22Rv1 (cell line): ENCODE results near the gene SPRYD3.

Source experiments
- H3K27ac ChIP-seq: fragments of 450-650 bp; 2 replicates; pipeline ENCODE4 v1.5.1; 2017
- ZFX ChIP-seq: fragments of 450-650 bp; IDR thresholded peaks from 2 replicates; pipeline ENCODE4 v1.6.1; 2017; ENCODE audit warnings: antibody characterized with exemption, borderline replicate concordance
- TF ChIP-seq, protein P1 (sequence below): fragments of 450-650 bp; IDR thresholded peaks from 2 replicates; pipeline ENCODE4 v1.5.1; 2017; ENCODE audit warnings: mild to moderate bottlenecking

The SPRYD3 gene

DNA sequence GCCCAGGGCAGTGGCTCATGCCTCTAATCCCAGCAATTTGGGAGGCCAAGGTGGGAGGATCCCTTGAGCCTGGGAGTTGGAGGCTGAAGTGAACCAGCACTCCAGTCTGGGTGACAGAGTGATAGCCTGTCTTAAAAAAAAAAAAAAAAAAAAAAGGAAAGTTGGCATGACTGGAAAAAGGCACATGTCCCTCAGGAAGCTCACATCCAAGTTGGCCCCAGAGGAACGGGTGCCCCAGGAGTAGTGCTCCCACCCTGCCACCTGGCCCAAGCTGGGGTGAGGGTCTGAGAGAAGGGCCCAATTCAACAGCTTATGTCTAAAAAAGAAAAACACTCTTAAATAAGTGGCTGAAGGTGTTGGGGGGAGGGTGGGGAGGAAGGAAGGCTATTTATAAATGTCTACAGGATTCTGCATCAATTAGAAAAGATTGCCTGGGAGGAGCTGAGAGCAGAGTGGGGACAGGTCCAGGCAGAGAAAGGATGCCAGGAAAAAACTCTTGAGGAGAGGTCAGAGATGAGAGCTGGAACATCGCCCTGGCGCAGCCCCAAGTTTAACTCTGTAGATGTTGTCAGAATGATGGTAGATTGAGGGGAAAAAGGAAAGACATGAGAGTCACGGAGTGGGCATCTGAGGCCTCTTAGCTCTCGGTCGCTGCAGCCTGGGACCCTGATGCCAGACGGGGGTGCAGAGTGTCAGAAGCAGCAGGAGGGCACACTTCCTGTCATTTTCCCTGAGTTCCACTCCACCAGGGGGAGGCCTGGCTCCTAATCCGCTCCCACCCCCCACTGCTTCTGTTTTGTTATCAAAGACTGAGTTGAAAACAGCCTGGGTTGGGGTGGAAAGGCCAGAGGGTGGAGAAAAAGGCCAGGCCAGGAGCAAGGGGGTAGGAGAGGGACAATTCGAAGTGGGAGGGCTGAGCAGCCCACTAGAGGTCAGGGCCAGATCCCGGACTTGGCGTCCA, 7.3 kb downstream of the SPRYD3 start:
- no peak for TF ChIP-seq ZFX
- TF ChIP-seq, protein P1, sequence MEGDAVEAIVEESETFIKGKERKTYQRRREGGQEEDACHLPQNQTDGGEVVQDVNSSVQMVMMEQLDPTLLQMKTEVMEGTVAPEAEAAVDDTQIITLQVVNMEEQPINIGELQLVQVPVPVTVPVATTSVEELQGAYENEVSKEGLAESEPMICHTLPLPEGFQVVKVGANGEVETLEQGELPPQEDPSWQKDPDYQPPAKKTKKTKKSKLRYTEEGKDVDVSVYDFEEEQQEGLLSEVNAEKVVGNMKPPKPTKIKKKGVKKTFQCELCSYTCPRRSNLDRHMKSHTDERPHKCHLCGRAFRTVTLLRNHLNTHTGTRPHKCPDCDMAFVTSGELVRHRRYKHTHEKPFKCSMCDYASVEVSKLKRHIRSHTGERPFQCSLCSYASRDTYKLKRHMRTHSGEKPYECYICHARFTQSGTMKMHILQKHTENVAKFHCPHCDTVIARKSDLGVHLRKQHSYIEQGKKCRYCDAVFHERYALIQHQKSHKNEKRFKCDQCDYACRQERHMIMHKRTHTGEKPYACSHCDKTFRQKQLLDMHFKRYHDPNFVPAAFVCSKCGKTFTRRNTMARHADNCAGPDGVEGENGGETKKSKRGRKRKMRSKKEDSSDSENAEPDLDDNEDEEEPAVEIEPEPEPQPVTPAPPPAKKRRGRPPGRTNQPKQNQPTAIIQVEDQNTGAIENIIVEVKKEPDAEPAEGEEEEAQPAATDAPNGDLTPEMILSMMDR, result no peak
- H3K27ac ChIP-seq, result no peak overlapping the region

DNA sequence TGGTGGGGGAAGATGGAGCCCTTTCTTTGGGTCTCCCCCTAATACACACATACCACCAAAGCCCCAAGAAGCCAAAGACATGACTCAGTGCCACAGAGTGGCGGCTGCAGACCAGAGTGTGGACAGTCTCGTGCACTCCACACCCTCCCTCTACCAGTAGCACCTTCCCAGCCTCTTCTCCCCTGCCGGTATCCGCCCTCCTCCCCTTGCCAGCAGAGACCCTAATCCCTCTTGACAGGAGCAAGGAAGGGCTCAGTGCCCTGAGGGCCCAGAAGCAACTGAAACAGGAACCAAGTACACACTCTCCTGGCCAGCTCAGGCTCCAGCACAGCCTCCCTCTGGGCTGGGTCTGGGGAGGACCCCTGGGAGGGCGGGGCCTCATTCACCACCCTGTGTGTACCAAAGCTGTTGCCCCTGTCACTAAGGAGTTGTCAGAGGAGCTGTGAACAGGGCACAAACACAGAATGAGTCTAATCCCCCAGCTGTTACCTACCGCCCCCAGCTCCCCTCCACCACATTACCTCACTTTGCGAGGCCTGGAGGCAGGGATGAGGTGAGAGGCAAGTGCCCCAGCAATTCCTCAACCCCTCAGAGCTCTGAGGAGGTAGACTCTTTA, 8.2 kb downstream of the SPRYD3 start:
- no peak overlapping the region for H3K27ac ChIP-seq
- TF ChIP-seq, protein P1, result no peak
- no peak for TF ChIP-seq ZFX

DNA sequence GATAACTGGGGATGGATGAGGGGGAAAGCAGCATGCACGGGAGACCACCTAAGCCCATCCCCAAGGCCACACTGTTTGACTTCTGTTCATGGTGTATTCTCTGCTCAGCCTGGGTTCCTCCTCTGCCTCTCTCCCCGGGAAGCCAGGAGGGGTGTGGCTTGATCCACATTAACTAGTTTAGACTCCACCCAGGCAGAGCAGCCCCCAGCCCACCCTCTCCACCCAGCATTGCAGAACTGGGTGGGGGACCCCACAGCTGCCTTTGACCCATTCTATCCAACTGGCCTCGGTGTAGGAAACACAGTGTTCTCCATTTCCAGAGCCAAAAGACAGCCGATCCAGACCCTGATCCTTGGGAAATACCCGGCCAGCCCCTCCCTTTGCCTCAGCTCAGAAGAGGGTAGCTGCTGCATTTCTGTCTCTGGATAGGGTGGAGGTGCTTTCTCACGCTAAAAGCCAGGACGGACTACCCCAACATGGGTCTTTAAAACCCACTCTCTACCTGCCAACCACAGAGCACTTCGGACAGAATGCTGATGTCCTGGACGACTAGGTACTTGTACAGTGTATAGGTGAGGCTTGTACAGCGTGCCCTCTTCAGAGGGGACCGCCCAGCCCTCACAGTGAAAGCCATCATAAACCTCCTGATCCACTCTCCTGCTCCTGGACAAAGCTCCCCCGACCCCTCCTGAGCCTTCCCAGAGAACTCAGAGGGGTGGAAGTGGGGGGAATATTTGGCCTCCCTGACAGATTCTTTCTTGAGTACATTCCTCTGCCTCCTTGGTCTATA, 9.4 kb downstream of the SPRYD3 start:
- TF ChIP-seq, protein P1, result no peak
- no peak for TF ChIP-seq ZFX
- H3K27ac ChIP-seq, result no peak overlapping the region

DNA sequence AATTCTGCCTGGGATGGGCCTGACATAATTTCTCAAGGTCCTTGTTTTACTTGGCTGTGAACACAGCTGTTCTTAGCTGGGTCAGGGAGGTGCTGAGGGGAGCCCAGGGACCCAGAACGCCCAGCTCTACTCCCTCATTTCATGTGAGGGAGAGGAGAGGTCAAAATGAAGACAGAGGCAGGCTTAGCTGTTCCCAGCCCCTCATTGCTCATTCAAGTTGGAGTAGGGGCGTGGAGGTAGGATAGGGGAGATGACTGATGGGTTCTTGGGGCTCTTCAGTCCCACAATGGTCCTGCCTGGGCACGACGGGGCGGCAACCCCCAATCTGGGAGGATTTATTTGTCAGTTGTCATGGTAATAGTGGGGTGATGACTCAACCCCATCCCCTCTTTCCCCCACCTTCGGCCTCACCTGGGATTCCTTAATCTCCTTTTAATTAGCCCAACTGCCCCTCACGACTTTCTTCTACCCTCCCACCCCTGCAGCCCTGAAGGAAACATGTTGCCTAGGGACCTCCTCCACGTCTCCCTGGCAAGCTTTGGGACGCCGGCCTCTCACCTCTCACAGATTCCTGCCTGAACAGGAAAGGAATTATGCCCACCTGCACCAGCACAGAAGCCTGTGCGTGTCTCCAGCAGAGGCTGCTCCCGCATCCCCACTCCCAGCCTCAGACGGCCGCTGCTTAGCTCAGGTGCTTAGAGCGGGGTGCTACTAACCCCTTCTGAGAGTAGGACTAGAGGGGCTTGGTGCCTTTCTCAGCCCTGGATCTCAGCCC, 10.2 kb downstream of the SPRYD3 start:
- no peak for TF ChIP-seq ZFX
- TF ChIP-seq, protein P1, result no peak
- H3K27ac ChIP-seq, result no peak overlapping the region

DNA sequence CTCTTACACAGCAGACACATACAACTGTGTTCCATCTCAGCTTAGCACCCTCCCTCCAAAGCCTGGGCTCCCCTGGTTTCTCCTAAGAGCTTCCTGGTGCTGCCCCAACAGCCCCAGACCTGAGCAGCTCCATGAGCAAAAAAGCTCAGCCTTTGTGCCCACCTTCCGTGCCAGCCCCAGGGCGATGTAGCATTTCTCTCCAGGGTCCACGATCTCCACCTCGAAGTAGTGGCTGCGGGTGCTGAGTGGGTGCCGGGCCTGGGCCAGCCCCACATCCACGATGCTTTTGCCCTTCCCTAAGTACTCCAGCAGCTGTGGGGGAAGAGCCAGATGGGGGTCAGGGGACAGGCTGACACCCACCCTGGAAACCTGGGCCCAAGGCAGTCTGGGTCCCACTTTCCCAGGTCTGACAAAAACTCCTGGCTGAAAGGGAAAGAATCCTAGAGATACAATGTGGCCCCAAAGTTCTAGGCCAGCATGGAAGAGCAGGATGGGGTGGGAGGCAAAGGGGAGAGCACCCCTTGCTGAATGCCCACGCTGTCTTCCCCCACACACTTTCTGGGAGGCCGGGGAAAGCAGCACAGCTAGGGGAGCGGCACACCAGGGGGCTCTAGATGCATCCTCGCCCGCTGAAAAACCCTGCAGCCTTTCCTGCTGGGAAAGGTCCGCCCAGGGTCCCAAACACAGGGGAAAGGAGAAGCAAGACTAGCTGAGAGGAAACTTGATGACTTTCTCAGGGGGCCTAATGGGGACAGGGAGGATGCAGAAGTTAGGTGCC, 11.0 kb downstream of the SPRYD3 start:
- TF ChIP-seq ZFX, result no peak
- TF ChIP-seq, protein P1, result no peak
- H3K27ac ChIP-seq, result no peak overlapping the region
